Fibroblast of villous mesenchyme (primary cell): Measurements from ENCODE around the gene MPL. TPM values are rescaled to one million over a fixed set of nuclear protein-coding genes. Genes with fewer than 3 reads are reported as not detected.

Experiments used
- DNase-seq: peaks from one replicate; pipeline ENCODE4 v3.0.0-alpha.2; 2010; ENCODE audit warnings: low read depth
- H3K4me3 ChIP-seq: 2 replicates; pipeline ENCODE4 v1.5.1; 2011; ENCODE audit warnings: low read depth, mild to moderate bottlenecking, low read length
- total RNA-seq: library from RNA; depleted of rRNA; stranded (reverse); fragments of >200 nt; gene quantifications from 2 replicates; pipeline ENCODE4 v1.2.3, GENCODE V29; 2012
- TF ChIP-seq, protein P1 (sequence below): IDR thresholded peaks from 2 replicates; pipeline ENCODE4 v1.5.1; 2012; ENCODE audit warnings: low read depth, mild to moderate bottlenecking, low read length; ENCODE audit not compliant: insufficient read depth

Gene MPL
- total RNA-seq, 1 donor: not detected

DNA sequence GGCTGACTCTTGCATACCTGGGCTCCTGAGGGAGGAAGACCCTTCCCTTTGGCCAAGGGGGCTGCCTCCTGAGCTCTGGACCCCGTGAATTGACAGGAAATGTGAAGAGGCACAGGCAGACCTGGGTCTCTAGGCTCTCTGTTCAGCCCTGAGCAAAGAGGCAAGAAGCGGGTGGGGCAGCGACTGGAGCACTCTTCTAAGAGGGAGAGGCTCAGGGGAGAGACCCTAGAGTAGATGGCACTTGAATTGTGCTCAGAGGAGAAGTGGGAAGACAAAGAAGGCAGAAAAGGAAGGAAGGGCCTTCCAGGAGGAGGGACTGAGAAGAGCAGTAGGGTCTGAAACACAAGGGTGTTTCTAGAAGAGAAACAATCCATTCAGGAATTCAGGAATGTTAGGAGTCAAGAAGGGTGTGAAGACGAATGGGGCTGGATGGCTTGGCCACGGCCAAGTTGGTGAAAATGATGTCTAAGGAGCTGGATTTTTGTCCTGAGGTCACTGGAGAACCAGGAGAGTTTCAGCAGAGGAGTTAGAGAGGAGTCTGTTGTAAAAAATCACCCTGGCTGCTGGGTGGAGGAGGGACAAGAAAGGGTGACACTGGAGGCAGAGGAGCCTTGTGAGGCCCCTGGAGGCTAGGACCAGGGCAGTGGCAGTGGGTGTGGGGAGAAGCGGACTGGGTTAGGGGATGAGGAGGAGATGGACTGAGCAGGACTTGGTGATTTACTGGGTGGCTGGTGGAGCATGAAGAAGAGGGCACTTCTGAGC lies 31.5 kb upstream of the MPL start:
- TF ChIP-seq, protein P1, sequence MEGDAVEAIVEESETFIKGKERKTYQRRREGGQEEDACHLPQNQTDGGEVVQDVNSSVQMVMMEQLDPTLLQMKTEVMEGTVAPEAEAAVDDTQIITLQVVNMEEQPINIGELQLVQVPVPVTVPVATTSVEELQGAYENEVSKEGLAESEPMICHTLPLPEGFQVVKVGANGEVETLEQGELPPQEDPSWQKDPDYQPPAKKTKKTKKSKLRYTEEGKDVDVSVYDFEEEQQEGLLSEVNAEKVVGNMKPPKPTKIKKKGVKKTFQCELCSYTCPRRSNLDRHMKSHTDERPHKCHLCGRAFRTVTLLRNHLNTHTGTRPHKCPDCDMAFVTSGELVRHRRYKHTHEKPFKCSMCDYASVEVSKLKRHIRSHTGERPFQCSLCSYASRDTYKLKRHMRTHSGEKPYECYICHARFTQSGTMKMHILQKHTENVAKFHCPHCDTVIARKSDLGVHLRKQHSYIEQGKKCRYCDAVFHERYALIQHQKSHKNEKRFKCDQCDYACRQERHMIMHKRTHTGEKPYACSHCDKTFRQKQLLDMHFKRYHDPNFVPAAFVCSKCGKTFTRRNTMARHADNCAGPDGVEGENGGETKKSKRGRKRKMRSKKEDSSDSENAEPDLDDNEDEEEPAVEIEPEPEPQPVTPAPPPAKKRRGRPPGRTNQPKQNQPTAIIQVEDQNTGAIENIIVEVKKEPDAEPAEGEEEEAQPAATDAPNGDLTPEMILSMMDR: no peak
- no peak for DNase-seq
- H3K4me3 ChIP-seq: no peak overlapping the region

DNA sequence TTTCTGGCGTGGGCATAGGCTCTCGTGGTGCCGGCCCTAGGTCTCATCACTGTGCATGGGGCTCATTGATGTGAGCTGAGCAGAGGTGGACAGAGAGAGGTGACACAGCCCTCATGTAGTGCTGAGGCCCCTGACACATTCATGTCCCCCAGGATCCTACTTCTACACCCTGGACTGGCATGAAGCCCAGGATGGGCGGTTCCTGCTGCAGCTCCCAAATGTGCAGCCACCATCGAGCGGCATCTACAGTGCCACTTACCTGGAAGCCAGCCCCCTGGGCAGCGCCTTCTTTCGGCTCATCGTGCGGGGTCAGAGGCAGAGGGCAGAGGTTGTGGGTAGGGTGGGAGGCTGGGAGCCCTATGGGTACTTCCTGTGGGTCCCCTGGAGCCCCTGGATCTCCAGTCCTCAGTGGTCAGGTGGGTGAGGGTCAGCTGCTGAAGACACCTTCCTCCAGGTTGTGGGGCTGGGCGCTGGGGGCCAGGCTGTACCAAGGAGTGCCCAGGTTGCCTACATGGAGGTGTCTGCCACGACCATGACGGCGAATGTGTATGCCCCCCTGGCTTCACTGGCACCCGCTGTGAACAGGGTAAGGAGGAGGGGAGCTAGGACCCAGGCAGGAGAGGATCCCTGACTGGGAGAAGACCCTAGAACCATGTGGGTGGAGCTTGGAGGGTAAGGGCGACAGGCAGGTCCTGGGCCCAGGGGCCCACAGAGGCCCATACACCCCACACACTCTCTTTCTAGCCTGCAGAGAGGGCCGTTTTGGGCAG lies 30.7 kb upstream of the MPL start:
- TF ChIP-seq, protein P1: no peak
- DNase-seq: no peak
- H3K4me3 ChIP-seq: no peak overlapping the region

DNA sequence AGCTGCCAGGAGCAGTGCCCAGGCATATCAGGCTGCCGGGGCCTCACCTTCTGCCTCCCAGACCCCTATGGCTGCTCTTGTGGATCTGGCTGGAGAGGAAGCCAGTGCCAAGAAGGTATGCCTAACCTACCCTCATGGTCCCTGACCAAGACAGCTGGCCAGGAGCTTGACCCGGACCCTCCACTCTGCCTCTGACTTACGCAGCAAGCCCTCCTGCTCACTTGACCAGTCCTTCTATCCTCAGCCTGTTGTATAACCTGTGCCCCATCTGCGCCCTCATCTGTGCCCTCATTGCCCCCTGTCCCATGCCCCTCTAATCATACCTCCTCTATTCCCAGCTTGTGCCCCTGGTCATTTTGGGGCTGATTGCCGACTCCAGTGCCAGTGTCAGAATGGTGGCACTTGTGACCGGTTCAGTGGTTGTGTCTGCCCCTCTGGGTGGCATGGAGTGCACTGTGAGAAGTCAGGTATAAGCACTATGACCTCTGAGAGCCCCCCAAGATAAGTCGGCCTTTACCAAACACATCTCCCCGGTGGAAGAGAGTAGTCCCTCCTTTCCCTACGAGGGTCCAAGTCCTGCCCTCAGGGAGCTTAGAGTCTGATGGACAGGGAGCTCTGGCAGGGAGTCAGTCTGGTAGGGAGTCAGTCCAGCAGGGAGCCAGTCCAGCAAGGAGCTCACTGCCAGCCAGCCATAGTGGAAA lies 30.0 kb upstream of the MPL start:
- TF ChIP-seq, protein P1: no peak
- no peak overlapping the region for H3K4me3 ChIP-seq
- no peak for DNase-seq

DNA sequence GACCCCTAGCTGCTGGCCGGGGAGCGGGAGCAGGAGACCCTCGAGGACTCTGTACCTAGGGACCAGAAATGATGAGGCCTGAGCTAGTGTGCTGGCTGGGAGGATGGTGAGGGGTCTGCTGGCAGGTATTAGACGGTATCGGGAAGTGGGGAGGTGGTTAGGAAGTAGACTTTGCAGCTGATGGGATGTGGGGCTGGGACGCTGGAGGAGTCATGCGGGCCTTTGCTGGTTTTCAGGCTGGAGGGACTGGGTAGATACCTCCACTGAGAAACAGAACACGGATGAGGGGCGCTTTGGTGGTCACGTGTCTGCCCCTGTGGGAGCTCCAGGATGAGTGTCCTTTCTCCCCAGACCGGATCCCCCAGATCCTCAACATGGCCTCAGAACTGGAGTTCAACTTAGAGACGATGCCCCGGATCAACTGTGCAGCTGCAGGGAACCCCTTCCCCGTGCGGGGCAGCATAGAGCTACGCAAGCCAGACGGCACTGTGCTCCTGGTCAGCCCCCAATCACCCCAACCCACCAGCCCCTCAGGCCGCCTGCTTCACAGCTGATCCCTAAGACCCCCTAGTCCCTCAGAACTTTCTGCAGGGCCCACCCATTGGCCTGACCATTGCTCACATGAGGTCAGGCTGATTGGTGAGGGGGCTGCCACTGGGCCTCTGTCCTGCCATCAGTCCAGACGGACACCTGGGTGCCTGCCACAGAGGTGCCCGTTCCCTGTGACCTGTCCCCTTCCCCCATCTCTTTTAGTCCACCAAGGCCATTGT lies 28.8 kb upstream of the MPL start:
- TF ChIP-seq, protein P1: no peak
- DNase-seq: no peak

DNA sequence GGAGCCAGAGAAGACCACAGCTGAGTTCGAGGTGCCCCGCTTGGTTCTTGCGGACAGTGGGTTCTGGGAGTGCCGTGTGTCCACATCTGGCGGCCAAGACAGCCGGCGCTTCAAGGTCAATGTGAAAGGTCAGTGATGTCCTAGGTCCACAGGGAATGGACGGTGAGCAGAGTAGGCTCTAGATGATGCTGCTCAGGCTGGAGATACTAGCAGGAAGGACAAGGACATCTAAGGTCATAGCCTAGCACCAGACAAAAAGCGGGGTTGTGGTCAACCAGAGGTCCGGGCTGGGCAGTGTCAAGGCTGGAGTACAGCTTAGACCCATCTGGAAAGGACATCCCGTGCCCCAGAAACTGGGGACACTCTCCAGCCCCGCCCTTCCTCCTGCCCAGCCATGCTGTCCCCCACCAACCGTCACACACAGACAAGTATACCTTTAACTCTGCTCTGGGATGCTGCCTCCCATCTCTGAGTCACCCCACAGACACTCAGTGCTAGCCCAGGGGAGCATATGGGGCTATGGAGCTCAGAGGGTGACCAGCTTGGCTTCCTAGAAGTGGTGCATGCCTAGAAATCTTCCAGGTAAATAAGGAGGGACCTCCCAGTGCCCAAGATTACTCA lies 28.1 kb upstream of the MPL start:
- H3K4me3 ChIP-seq: no peak overlapping the region
- no peak for DNase-seq
- TF ChIP-seq, protein P1: no peak

More for the DNA sequence above, 28.8 kb upstream of the MPL start:
- H3K4me3 ChIP-seq: no peak overlapping the region

DNA sequence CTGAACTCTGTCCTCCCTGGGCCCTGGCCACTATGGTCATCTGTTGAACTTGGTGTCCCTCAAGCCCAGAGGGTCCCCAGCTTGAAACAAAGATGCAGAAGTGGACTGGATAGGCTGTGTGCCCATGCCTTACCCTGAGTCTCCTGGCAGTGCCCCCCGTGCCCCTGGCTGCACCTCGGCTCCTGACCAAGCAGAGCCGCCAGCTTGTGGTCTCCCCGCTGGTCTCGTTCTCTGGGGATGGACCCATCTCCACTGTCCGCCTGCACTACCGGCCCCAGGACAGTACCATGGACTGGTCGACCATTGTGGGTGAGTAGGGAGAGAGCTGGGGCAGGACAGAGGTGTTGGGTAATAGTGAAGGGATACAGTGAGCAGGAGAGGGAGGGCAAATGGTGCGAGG lies 26.1 kb upstream of the MPL start:
- DNase-seq: no peak
- H3K4me3 ChIP-seq: no peak overlapping the region
- TF ChIP-seq, protein P1: no peak
